HG03439 (cell line): ENCODE results near the gene STRN4.
"Not testable (repeated sequence)": the region's sequence is repeated elsewhere in the genome, so short reads cannot be mapped to it uniquely, and the experiment has no call there.

Source experiments
- ATAC-seq: cut with Tn5 transposase; IDR thresholded peaks from one replicate; pipeline ENCODE4 v1.9.1; 2021; ENCODE audit warnings: mild to moderate bottlenecking, moderate library complexity; ENCODE audit not compliant: unreplicated experiment

Gene STRN4, protein sequence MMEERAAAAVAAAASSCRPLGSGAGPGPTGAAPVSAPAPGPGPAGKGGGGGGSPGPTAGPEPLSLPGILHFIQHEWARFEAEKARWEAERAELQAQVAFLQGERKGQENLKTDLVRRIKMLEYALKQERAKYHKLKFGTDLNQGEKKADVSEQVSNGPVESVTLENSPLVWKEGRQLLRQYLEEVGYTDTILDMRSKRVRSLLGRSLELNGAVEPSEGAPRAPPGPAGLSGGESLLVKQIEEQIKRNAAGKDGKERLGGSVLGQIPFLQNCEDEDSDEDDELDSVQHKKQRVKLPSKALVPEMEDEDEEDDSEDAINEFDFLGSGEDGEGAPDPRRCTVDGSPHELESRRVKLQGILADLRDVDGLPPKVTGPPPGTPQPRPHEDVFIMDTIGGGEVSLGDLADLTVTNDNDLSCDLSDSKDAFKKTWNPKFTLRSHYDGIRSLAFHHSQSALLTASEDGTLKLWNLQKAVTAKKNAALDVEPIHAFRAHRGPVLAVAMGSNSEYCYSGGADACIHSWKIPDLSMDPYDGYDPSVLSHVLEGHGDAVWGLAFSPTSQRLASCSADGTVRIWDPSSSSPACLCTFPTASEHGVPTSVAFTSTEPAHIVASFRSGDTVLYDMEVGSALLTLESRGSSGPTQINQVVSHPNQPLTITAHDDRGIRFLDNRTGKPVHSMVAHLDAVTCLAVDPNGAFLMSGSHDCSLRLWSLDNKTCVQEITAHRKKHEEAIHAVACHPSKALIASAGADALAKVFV

DNA sequence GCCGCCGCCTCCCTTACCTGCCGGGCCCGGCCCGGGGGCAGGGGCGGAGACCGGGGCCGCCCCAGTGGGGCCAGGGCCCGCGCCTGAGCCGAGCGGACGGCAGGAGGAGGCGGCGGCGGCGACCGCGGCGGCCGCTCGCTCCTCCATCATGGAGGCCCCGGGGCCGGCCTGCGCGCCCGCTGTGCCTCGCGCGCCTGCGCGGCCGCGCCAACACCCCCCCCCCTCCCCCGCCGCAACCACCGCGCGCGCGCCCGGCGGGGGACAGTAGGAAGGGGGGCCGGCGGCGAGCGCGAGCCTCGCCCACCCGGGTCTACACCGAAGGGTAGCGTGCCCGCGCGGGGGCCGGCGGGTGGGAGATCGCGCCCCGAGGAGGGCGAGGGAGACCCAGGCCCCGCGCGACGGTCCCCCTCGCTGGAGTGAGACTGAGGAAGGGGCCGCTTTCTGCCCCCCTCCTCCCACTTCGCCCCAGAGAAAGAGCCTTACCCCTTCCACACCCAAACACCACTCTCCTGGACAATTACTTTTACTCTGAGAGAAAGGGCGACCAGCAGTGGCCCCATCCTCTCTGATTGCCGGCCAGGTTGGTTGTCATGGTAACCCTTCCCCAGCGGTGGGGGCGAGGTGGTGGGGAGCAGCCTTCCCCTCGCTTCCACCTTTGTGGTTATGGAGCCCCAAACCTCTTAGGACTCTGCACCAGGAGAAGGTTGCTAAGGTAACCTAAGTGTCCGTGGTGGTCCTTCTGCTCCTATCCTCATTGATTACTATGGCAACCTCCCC lies at the start of gene STRN4:
TSS of gene STRN4 (minus strand) at position 170 of the 777 bp plus-strand sequence. CDS start at position 150, 20 bp downstream.
- no peak for ATAC-seq

DNA sequence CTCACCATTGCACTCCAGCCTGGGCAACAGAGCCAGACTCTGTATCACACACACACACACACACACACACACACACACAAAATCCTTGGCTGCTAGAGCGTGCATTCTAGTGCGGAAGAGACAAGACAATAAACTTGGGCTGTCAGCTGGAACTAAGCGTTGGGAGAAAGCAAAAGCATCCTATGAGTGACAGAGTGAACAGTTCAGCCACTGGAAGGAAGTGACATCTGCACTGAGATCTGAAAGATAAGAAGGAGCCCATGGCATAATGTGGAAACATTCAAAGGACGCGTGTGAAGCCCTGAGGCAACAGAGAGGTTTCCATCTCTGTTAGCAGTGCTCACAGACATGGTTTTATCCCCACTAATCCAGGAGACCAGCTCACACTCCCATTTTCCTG lies 45.7 kb upstream of the STRN4 start:
- no peak for ATAC-seq

DNA sequence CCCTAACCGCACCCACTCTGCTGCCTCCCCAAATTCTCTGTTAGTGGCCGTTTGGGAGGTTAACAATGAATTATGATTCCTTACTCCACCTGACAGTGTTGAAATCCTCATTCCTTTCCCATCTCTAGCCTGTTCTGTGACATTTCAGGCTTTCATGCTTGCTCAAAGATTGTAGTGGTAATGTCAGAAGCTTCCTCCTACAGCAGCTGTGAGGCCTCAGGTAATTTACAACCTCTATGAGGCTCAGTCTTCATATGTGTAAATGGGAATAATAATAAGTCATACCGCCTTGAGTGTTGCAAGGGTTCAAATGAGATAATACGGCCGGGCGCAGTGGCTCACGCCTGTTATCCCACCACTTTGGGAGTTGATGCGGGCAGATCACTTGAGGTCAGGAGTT lies 43.1 kb upstream of the STRN4 start:
- no peak for ATAC-seq

DNA sequence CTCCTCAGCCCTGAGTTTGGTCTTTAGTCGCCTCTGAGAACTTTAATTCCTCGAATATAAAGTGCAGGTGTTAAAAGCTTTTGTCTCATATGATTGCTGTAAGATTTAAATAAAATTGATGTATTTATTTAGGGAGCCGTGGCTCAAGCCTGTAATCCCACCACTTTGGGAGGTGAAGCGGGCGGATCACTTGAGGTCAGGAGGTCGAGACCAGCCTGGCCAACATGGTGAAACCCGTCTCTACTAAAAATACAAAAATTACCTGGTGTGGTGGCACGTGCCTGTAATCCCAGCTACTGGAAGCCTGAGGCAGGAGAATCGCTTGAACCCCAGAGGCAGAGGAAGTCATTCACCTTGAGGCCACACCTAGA lies 42.7 kb upstream of the STRN4 start:
- no peak for ATAC-seq

DNA sequence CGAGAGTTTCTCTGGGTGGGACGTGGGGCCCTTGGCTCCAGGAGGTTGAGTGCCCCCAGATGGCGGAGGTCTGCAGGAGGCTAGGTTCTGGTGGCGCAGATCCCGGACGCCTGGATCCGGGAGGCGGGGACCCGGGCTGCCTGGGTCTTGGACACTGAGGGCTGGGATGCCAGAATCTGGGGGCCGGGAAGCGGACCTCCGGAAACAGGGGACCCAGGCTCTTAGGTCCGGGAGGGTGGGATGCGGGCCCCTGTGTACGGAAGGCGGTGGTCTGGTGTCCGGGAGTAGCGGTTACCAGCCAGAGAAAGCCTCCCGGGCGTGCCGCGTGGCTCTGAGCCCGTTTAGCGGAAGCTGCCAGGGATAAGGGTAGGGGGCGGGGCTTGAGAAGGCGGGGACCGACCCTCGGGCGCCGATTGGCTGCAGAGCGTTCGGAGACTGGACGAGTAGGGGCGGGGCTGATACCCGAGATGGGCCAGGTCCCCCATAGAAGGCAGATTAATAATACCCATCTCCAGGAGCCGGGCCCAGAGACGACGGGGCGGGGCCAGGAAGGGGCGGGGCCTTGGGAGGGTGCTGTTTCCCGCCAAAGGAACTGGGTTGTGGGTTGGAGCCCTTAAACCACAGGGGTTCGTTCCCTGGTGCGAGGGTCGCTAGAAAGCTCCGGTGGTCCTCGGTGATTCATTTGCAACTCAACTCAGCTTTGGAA lies 42.2 kb upstream of the STRN4 start, which contains the start of gene SLC1A5:
TSS of gene SLC1A5 (minus strand) at position 333 of the 706 bp plus-strand sequence. CDS start 629 bp downstream, outside the sequence.
- peak; percentile 62 for ATAC-seq

DNA sequence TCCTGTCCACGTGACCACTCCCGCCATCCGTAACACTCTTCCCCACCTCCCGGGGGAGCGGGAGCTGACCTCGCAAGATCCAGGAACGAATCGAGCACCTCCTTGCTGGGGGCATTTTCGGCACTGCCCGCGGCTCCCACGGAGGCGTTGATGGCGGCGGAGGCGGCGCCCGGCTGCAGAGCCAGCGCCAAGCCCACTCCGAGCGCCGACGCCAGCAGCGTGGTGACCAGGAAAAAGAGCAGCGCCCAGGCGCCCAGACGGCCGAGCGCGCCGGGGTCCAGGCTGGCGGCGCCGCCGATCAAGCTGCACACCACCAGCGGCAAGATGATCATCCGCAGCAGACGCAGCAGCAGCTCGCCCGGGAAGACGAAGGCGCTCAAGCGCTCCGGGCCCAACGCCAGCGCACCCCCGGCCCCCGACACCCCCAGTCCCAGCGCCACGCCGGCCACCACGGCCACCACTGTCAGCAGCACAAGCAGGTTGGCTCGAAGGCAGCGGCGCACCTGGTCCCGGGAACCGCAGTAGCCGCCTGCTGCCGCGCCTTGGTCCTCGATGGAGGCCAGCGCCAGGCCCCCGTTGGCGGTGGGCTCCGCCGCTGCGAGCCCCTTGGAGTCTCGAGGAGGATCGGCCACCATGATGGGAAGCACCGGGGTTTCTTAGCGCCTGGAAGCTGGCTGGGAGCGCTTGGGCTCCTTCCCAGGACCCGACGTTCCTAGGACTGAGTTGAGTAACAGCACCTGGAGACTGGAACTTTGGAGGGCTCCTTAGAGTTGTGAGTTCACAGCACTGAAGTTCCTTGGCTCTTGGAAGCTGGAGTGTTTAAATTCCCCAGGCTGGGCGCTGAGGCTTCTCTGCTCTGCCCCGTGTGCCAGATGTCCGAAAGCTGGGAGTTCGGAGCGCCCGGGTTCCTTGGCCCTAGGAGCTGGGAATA lies 41.3 kb upstream of the STRN4 start:
- ATAC-seq, result no peak

DNA sequence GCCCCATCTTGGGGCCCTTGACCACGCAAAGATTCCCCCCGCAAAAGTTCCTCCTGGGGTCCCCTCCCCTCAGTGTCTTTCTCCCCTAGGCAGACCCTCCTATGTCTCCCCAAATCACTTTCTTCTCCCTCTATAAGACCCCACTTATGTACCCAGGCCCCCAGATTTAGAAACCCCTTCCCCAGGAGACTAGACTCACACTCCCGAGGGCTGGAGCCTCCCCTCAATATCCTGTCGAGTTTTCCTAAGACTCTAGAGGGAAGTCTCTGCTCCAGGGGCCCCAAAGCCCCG lies 40.7 kb upstream of the STRN4 start:
- no peak for ATAC-seq

DNA sequence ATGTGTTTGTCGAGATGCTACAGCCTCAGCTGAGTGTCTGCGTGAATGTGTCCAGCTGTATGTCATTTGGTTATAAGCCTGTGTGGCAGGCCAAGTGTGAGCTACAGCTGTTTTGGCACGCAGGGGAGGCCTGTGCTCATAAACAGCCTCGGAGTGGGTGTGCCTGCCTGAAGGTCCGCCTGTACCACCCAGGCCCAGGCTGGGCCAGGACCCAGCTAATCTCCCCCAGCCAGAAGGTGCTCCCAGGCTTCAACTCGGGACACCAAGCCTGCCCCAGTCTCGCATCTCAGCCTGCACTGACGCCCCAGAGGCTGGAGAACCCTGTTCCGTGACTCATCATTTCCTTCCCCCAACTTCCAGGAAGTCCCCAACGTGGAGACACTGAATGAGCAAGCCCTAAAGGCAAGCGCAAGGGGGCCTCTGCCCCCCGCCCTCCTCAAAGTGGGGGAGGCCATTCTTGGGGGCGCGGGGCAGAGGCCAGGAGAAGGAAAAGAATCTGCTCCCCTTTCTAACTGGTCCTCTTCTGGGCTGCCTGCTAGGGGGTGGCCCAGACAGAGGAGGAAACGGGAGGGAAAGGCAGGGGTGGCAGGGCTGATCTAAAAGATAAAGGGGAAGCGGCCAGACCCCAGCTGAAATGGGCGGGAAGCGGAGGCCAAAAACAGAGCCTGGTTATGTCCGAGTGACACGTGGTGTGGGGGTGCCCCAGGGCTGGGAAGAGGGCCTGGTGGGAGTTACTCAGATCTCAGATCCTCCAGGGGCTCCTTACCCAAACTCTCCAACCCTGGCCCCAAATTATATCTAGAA lies 40.2 kb upstream of the STRN4 start:
- peak; percentile 34 for ATAC-seq

DNA sequence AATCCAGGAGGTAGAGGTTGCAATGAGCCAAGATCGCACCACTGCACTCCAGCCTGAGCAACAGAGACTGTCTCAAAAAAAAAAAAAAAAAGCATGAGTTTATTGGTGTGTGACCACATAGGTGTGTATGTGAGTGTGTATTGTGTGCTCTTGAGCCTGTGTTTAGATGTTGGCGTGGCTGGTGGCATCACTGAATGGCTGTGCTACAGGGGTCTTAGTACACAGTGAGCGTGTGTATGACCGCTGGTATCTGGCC lies 39.7 kb upstream of the STRN4 start:
- ATAC-seq, result peak; percentile 8

DNA sequence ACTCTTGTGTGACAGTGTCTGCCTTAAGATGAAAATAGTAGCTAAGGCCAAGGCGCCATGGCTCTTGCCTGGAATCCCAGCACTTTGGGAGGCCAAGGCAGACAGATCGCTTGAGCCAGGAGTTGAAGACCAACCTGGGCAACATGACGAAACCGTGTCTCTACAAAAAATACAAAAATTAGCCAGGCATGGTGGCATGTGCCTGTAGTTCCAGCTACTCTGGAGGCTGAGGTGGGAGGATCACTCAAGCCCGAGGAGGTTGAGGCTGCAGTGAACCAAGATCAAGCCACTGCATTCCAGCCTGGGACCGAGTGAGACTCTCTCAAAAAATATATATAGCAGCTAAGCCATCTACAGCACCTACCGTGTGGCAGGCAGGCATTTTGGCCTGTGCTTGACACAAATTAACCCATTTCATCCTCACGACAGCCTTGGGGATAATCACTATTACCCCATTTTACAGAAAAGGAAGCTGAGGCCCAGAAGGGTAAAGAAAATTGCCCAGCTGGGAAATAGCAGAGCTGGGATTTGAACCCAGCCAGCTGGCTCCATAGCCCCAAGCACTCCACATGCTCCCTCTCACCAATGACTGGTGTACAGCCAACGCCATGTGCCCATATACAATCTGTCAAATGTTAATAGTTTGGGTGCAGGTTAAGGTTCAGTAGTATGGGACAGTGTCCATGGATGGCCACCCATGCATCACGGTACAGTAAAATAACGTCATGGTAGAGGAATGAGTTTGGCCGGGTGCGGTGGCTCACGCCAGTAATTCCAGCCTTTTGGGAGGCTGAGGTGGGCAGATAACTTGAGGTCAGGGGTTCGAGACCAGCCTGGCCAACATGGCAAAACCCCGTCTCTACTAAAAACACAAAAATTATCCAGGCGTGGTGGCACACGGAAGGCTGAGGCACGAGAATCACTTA lies 39.1 kb upstream of the STRN4 start:
- no peak for ATAC-seq

DNA sequence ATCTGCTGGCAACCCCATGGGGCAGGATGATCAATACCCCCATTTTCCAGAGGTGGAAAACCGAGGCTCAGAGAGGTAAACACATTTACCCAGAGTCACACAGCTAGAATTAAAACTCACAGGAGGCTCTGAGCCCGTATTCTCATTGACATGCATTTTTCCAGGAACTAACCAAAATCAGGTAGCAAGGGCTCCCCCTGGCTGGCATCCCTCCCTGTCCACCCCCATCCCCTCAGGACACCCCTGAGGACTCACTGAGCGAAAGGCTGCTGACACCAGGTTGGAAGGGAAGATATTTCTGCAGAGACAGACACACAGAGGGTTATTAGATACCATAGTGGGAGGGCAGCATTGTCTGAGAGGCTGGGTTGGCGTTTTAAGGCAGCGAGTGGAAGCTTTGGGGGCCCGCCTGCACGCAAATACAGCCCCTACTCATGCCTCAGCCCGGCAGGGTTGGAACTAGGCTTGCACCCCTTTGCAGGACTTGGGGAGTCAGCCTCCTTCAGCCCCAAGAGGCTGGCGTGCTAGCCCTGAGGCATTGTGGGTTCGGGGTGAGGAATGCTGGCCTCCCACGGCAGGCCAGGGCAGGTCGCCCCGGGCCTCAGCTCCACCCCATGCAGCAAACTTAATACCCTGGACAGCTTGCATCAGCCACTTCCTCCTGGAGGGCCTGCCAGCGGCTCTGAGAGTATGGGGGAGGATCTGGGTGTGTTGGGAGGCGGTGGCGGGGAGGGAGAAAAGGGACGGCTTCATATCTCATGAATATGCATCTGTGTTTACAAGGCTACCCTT lies 38.2 kb upstream of the STRN4 start:
- ATAC-seq, result no peak

DNA sequence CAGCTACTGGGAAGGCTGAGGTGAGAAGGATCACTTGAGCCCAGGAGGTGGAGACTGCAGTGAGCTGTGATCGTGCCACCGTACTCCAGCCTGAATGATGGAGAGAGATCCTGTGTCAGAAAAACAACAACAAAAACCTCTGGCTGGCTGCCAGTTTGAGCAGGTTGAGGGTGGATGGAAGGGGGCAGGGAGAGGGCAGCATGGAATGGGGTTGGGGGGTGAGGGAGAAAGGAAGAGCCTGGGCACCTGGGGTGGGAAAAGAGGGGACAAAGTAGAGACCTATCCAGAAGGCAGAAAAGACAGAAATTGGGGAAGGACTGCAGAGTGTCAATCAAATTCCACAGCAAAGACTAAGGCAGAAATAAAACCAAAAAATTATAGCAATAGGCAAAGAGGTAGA lies 37.4 kb upstream of the STRN4 start:
- ATAC-seq, result no peak

DNA sequence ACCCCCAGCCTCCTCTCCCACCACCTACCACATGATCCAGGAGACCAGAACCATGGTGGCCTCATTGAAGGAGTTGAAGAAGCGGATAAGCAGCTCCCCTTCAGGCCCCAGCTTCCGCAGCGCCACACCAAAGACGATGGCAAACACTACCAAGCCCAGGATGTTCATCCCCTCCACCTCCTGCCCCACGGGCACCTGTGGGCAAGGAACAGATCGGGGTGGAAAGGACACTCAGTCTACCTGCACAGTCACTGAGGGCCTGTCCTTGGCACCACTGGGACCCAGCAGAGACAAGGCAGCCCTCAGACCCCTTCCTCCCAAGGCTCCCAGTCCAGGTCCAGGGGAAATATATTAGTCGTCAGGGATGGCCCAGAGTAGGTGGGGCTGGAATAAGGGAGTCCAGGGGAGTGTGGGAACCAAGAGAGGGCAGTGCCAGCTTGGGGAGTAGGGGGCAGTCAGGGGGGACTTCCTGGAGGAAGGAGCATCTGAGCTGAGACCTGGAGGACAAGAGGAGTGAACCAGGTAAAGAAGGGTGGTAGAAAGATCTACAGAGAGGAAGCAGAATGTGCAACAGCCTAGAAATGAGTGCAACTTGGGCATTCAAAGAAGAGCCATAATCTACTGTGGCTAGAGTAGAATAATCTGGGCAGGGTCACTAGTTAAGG lies 36.2 kb upstream of the STRN4 start:
- no peak for ATAC-seq

DNA sequence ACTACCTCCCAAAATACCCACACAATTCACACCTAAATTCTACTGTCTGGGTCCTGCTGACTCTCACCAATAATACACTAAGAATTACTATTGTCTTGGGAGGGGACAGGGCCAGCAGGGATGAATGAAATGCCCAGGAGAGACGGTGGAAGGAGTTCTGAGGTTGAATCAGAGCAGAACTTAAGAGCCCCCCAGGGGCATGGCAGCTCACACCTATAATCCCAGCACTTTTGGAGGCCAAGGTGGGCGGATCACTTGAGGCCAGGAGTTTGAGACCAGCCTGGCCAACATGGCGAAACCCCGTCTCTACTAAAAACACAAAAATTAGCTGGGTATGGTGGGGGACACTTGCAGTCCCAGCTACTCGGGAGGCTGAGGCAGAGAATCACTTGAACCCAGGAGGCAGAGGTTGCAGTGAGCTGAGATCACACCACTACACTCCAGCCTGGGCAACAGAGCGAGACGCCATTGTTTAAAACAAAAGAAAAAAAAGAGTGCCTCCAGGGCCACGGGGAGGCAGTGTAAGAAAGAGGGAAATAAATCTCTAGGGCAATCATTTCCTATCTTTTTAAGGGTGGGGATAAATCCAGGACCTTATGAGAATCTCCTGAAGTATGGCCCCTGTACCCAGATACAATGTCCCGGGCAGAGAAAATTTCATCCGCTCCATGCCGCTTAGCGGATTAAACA lies 31.9 kb upstream of the STRN4 start:
- ATAC-seq, result not testable (repeated sequence)

DNA sequence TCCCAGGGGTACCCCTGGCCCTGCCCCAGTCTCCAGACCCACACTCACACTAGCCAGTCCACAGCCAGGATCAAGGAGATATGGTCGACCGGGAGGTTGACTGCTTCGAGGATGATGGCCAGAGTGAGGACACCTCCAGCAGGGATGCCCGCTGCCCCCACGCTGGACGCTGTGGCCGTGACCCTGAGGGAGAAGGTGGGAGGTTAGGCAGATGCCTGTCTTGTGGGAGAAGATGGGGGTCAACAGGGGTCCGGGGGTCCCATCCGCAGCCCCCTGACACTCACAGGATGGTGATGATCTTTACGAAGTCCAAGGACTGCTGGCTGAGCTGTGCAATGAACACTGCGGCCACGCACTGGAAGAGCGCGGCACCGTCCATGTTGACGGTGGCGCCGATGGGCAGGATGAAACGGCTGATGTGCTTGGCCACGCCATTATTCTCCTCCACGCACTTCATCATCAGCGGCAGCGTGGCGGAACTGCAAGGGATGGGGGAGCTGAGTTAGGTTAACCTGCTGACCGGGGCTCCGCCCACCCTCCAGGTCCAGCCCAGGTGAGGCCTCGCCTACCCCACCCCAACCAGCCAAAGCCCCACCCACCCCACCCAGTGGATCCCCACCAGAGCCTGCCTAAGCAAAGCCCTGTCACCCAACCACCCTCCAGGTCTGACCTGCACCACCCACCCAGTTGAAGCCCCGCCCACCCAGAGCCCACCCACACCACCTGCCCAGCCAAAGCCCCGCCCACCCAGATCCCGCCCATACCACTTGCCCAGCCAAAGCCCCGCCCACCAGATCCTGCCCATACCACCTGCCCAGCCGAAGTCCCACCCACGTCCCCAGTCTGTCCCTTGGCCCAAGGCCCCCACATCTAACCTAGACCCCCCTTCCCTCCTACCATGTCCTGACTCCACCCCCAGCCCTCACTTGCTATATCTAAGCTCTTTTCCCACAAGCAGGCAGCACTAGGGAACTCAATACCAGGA lies 31.0 kb upstream of the STRN4 start:
- ATAC-seq, result no peak
